ENCODE measurements around the gene PITPNB.

DNA sequence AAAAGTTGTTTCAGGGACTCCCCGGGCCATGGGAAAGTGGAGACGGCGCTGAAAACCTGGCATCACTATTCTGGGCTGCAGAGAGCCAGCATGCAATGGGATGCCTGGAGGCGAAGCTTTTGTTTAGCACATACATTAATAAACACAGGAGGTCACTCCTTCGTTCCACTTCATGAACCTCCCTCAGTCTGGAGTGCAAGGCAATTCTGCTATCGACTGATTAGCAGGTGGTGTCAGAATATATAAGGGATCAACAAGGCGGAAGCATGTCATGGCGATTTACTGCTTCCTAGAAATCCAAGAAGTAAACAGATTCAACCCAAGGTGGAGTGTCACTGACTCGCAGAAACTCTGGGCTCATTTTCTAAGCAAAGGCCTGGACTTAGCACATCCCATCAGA, 72.1 kb downstream of the PITPNB start:
- TF ChIP-seq, protein P1, sequence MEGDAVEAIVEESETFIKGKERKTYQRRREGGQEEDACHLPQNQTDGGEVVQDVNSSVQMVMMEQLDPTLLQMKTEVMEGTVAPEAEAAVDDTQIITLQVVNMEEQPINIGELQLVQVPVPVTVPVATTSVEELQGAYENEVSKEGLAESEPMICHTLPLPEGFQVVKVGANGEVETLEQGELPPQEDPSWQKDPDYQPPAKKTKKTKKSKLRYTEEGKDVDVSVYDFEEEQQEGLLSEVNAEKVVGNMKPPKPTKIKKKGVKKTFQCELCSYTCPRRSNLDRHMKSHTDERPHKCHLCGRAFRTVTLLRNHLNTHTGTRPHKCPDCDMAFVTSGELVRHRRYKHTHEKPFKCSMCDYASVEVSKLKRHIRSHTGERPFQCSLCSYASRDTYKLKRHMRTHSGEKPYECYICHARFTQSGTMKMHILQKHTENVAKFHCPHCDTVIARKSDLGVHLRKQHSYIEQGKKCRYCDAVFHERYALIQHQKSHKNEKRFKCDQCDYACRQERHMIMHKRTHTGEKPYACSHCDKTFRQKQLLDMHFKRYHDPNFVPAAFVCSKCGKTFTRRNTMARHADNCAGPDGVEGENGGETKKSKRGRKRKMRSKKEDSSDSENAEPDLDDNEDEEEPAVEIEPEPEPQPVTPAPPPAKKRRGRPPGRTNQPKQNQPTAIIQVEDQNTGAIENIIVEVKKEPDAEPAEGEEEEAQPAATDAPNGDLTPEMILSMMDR (IDR thresholded peaks at IDR 0.05; ENCODE audit: low read length): no peak
- no peak for TF ChIP-seq EZH2 (IDR thresholded peaks at IDR 0.05; ENCODE audit: borderline replicate concordance, low read length)
